Measurements from ENCODE around the gene OR10H3.
"Not testable (repeated sequence)": the region's sequence is repeated elsewhere in the genome, so short reads cannot be mapped to it uniquely, and the experiment has no call there.

The OR10H3 gene, protein sequence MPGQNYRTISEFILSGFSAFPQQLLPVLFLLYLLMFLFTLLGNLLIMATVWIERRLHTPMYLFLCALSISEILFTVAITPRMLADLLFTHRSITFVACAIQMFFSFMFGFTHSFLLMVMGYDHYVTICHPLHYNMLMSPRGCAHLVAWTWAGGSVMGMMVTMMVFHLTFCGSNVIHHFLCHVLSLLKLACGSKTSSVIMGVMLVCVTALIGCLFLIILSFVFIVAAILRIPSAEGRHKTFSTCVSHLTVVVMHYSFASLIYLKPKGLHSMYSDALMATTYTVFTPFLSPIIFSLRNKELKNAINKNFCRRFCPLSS

DNA sequence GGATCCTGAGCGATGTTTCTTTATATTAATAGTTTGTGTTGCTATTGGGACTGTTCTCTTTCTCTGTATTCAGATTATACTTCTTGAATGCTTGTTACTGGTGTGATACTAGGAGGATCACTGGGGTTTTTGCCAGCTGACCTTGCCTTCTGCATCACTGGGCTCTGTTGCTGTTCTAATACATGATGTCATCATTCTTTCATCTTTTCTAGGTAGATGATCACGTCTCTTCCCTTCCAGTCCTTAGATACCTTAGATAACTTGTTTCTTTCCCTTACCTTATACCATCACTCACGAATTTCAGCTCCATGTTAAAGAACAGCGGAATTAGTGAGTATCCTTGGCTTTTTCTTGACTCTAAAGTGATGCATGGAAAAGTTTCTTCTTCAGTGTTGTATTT is at the start of gene OR10H3:
TSS of gene OR10H3 (plus strand) at position 264 of the 400 bp plus-strand sequence. CDS start 3,408 bp downstream, outside the sequence.
- no peak for DNase-seq (ENCODE audit: low read depth in 1 of 2, low spot score in 1 of 2)

DNA sequence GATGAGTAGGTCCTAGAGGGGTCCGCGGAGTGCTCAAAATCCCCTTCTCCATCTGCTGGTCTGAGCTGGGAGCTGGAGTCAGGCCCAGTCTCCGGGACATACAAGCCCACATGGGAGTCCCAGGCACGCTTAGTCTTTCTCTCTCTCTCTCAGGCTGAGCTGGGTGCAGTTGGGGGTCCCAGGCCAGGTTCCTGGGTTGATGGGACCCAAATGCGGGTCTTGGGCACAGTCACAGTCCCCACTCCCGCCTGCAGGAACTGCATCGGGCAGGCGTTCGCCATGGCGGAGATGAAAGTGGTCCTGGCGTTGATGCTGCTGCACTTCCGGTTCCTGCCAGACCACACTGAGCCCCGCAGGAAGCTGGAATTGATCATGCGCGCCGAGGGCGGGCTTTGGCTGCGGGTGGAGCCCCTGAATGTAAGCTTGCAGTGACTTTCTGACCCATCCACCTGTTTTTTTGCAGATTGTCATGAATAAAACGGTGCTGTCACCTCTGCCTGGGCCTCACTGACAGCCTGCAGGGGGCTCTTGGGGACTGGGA is 41.1 kb upstream of the OR10H3 start:
- no peak for DNase-seq (ENCODE audit: low read depth in 1 of 2, low spot score in 1 of 2)

DNA sequence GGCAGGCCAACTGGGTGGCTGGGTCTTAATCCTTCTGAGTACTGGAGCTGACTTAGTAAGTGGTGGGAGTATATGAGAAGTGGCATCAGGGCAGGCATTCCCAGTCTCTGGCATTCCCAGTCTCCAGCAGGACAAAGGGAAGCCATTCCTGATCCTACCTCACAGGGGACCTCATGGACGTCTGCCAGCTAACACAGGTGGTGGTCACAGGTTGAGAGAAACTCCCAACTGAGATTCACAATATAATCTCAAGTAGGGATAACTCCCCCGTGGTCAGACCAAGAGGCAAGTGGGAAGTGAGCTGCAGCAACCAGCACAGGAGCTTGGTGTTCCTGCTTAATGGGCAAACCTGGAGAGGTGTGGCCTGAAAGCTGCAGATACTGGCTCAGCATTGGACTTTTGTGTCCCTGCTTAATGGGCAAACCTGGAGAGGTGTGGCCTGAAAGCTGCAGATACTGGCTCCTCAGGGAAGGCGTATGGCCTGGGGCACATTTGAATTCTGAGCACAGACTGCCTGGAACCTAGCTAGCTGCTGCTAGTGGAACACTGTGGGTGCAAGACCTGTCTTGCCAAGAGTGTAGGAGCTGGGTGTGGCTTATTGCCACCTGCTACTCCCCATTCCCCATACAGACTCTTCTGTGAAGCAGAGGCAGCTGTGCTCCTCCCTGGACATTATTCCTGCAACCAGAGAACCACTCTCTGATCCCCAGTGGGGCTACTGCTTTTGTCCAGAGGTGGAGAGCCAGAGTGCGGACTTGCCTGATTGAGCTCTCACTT is 35.8 kb upstream of the OR10H3 start:
- no peak for DNase-seq (ENCODE audit: low read depth in 1 of 2, low spot score in 1 of 2)

DNA sequence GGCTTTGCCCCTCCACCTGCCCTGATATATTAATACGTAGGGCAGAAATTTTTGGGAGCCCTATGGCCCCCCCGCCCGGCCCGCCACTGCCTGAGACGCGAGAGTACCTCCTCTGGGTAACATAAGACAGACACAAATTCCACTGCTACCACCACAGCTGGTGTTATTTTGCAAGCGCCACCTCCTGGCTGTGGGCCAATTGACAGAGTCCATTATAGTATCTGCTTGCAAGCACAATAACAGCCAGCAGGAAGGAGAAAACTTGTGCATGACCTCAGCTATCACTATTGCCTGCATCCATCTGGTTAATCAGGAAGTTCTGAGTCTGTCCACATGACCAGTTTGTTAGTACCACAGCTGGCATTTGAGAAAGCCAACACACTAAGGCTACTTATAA is 35.3 kb upstream of the OR10H3 start:
- no peak for DNase-seq (ENCODE audit: low read depth in 1 of 2, low spot score in 1 of 2)

DNA sequence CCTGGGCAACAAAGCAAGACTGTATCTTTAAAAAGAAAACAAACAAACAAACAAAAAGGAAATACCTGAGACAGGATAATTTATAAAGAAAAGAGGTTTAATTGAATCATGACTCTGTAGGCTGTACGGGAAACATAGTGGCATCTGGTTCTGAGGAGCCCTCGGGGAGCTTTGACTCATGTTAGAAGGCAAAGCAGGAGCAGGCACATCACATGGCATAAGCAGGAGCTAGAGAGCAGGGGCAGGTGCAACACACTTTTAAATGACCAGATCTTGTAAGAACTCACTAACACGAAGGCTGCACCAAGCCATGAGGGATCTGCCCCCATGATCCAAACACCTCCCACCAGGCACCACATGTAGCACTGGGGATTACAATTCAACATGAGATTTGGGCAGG is 23.1 kb upstream of the OR10H3 start:
- no peak for DNase-seq (ENCODE audit: low read depth in 1 of 2, low spot score in 1 of 2)

DNA sequence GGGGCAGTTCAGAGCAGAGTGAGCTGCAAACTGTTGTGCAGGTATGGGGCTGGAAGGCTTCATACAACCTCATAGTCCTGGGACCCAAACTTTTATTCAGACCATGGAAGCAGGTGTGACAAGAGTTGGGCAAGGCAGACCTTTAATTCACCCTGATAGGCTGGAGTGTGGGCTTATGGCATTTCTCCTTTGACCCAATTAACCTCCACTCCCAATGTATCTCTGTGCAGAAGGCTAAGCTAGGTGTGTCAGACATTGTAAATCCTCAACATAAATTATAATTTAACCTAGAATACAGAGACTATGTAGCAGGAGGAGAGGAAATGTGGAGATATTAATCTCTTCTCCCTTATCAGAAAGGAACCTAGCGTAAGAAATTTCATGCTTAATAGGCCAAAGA is 22.1 kb upstream of the OR10H3 start:
- no peak for DNase-seq (ENCODE audit: low read depth in 1 of 2, low spot score in 1 of 2)

DNA sequence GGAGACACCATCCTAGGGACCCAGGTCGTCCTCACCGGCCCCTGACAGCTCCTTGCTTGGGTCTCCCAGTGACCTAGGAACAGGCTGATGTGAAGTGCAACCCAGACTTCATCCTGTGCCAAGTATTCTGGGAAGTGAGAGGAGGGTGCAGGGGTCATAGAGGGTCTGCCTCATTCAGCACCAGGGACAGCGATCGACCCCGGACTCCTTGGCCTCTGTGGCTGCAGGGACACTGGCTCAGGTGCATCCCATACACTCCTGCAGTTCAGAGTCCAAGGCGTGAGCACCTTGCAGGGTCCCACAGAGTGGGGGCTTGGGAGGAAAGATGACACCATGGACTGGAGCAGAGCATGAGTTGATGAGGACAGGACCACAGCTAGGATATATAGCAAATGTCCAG is 20.0 kb upstream of the OR10H3 start:
- no peak for DNase-seq (ENCODE audit: low read depth in 1 of 2, low spot score in 1 of 2)

DNA sequence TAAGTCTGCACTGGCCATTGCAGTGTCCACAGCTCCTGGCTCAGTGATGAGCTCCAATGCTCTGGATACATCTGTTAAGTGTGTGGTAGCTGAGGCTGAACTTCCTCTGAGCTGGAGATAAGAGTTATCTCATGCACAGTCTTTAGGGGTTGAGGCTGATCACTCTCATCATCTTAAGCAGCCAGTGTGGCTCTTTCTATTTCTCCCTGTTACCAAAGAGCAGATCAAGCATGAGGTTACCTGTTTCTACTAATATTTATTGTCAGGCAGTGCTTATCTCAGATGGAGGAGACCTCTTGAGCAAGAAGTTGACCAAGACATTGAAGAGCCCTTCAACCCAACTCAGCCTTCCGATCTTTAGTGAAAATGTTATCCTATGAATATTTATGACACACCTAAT is 16.5 kb upstream of the OR10H3 start:
- DNase-seq (ENCODE audit: low read depth in 1 of 2, low spot score in 1 of 2), result no peak

DNA sequence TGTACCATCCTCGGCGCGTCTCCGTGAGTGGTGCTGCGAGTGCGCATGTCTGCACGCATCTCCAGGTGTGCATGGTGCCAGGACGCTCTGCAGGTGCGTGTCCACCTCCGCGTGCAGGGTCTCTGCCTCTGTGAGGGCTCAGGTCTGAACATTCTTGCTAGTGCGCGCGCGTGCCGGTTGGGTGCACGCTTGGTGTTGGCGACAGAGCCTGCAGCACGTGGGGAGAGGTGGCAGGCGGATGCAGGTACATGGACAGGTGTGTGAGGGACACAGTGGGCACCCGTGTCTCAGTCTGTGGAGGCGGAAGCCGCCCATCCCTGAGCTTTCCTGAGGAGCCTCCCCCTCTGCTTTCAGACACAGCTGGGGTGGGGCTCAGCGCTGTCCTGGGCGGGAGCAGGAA is 14.8 kb upstream of the OR10H3 start:
- no peak for DNase-seq (ENCODE audit: low read depth in 1 of 2, low spot score in 1 of 2)

DNA sequence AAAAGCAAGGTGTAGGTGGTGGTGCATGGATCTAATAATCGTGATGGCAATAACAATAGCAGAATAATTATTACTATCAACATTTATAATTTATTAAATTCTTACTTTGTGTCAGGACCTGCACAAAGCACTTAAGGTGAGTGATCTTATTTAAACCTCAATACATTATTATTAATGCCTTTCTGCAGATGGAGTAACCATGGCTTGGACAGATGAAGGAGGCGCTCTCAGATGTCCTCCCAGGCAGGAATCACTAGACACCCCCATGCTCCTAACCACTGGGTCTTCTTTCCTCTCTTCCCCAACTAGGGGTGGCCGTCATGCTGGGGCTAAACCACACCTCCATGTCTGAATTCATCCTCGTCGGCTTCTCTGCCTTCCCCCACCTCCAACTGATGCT is 10.1 kb upstream of the OR10H3 start, which contains the start of gene OR10H2:
TSS of gene OR10H2 (plus strand) at position 301 of the 400 bp plus-strand sequence. CDS start at position 321, 20 bp downstream.
- no peak for DNase-seq (ENCODE audit: low read depth in 1 of 2, low spot score in 1 of 2)

DNA sequence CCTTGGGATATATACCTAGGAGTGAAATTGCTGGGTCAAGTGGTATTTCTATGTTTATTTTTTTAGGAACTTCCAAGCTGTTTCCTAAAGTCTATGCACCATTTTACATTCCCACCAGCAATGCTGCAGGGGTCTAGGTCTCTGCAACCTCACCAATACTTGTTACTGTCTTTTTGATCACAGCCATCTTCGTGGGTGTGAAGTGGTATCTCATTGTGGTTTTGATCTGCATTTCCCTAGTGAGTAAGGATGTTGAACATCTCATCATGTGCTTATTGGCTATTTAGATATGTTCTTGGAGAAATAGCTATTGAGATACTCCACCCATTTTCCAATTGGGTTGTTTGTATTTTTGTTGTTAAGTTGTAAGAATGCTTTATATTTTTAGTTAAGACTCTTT is 7.2 kb upstream of the OR10H3 start:
- no peak for DNase-seq (ENCODE audit: low read depth in 1 of 2, low spot score in 1 of 2)

DNA sequence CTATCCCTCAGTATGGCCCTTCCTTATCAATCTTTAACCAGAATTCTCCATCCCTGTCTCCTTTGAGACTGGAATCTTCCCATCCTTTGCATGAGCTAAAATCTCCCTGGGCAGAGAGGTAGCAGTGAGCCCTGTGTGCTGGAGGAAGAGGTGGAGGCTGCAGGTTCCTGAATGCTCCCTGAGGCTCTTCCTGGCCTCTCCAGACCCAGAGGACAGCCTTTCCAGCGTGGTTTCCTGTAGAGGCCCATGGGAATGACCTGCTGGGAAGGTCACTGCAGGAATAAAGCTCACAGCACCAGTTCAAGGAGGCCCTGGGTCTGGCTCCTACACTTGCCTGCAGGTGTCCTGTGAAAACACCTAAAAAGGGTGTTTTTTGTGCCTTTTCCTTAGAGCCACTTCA is 5.4 kb upstream of the OR10H3 start:
- DNase-seq (ENCODE audit: low read depth in 1 of 2, low spot score in 1 of 2), result no peak

DNA sequence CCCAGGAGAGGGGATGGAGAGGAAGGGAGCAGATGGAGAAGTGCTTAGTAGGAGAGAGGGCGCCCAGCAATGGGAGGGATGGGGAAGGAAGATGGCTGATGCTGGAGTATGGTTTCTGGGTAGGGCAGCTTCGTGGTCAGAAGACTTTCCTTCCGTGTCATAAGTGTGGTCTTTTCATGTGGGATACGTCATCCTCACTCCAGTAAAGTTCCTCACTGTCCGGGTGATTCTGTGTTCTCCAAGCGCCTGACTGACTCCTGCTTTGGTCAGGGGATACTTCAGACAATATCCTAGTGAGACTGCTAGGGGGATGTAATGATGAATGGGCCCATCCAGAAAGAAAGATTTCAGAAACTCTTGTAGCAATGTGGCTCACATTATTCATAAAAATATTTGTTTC is 3.9 kb upstream of the OR10H3 start:
- no peak for DNase-seq (ENCODE audit: low read depth in 1 of 2, low spot score in 1 of 2)

DNA sequence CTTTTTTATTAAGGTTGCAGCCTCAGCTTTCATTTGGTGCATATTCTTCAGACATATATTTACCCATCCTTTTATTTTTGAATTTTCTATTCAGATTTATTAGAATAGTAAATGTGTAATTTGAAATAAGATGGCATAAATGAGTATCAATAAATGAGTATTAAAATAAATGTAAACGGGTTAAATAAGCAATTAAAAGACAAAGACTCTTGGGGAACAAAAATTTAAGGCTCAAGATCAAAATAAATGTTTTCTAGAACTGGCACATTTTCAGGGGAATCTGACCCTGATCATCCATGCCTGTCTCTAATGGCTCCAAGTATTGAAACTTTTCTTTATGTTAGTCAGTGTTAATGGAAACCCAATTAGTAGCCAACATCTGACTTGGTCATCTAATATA is 3.0 kb downstream of the OR10H3 start:
- DNase-seq (ENCODE audit: low read depth in 1 of 2, low spot score in 1 of 2), result no peak

DNA sequence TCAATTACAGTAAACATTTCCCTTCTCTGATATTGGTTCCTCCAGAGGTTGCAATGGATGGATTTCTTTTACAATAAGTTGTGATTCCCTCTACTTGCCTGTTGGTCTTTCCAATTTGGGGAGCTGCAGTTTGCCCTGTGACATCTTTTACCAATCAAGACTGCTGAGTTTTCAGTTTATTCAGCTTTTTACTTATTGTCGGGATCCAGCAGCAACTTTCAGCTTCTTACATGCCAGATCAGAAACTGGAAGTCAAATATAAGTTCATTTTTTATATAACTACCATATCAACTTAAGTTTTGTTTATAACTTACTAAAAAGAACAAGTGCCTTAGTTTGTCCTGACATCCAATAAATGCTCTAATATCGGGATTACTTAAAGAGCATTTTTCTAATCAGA is 10.5 kb downstream of the OR10H3 start:
- DNase-seq (ENCODE audit: low read depth in 1 of 2, low spot score in 1 of 2), result no peak

DNA sequence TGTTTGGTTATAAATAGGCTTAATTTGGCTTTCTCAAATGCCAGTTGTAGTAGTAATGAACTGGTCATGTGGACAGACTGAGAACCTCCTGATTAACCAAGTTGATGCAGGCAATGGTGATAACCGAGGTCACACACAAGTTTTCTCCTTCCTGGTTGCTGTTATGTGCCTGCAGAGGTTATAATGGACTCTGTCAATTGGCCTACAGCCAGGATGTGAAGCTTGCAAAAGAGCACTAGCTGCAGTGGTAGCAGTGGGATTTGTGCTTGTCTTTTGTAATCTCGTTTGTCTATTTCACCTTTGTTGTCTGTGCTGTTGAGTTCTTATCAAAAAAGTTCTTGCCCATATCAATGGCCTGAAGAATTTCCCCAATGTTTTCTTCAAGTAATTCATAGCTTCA is 20.6 kb downstream of the OR10H3 start:
- no peak for DNase-seq (ENCODE audit: low read depth in 1 of 2, low spot score in 1 of 2)

DNA sequence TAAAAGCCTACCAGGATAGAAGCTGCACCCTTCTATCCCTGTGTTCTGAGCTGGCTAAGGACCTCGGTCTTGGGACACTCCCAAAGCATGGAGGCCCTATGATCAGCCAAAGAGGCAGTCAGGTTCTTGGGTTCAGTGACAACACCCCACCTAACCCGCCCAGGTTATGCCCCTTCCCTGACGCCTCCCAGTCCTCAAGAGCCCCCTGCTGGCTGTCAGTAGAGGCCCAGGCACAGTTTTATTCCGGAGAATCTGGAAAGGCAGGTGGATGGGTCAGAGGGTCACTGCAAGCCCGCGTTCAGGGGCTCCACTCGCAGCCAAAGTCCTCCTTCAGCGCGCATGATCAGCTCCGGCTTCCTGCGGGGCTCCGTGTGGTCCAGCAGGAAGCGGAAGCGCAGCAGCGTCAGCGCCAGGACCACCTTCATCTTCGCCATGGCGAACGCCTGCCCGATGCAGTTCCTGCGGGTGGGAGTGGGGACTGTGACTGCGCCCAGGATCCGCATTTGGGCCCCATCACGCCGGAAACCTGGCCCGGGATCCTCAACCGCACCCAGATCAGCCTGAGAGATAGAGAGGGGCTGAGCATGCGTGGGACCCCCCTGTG is 22.3 kb downstream of the OR10H3 start:
- no peak for DNase-seq (ENCODE audit: low read depth in 1 of 2, low spot score in 1 of 2)

DNA sequence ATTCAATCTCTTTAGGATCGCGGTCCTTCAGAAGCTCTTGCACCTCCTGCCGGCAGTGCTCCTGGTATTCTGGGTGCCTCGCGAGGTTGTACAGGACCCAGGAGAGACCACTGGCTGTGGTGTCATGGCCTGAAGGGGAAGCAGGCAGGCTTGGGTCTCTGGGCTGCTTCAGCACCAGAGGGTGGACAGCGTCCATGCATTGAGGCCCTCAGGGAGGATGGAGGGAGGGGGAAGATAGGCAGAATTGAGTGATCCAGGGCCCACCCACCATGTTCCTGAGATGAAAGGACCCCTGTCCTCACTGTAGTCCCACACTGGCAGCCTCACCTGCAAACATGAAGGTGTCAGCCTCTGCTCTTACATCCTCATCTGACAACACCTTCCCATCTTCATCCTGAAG is 31.8 kb downstream of the OR10H3 start:
- no peak for DNase-seq (ENCODE audit: low read depth in 1 of 2, low spot score in 1 of 2)

DNA sequence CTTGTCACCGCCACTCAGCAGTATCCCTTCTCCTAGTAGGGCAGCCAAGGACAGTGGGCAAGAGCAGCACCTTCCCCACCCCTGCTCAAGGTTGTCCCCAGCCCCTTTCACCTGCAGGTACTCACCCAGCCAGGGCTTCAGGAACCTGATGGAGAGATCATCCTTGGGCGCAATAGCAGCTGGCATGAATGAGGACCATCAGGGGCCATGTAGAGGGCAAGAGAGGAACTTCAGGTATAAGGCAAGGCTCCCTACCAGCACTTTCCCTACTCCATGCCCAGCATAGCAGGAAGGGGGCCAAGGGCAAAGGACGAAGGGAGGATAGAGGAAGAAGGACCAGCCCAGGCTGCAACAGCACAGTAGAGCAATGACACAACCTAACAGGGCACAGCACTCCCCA is 36.4 kb downstream of the OR10H3 start:
- not testable (repeated sequence) for DNase-seq (ENCODE audit: low read depth in 1 of 2, low spot score in 1 of 2)

DNA sequence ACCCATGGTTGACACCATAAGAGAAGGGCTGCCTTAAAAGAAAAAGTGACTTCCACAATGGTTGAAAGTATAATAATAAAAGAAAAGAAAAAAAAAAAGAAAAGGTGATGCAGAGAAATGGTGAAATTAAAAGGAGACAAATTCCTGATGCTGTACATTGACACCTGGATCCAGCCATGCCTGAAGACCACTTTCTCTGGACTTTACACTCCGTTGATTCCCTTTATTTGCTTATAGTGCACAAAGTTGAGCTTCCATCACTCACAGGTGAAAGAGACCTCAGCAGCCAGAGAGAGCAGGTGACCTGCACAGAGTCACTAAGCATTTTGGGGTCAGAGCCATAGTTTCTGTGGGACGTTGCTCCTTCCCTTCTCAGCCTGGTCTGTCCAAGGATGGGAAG is 37.5 kb downstream of the OR10H3 start:
- no peak for DNase-seq (ENCODE audit: low read depth in 1 of 2, low spot score in 1 of 2)

DNA sequence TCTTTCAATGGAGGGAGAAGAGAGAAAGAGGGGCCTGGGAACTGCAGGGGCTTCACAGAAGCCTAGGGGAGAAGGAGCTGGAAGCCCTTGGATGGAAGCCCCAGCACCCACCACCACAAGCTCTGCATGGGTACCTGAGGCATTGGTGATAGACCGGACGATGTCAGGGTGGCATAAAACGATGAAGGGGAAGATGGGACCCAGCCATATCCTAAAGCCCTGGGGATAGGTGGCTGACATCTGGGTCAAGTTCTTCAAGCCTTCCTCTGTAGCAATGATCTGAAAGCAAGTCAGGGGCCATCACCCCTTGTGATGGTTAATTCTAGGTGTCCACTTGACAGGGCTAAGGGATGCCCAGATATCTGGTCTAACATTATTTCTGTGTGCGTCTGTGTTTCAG is 38.5 kb downstream of the OR10H3 start:
- no peak for DNase-seq (ENCODE audit: low read depth in 1 of 2, low spot score in 1 of 2)

Data from stimulated activated CD4-positive, alpha-beta T cell treated with anti-CD3 and anti-CD28 coated beads, Interleukin-15, amount 100 ng/mL, for 1 hour (primary cell).